ENCODE results near the gene RAB44. TPM values are rescaled to one million over a fixed set of nuclear protein-coding genes. Genes with fewer than 3 reads are reported as not detected.

RAB44 gene
- total and polyA plus RNA-seq, 8 donors = 0.15 to 2.5 (median 0.23) TPM; not detected in 3

DNA sequence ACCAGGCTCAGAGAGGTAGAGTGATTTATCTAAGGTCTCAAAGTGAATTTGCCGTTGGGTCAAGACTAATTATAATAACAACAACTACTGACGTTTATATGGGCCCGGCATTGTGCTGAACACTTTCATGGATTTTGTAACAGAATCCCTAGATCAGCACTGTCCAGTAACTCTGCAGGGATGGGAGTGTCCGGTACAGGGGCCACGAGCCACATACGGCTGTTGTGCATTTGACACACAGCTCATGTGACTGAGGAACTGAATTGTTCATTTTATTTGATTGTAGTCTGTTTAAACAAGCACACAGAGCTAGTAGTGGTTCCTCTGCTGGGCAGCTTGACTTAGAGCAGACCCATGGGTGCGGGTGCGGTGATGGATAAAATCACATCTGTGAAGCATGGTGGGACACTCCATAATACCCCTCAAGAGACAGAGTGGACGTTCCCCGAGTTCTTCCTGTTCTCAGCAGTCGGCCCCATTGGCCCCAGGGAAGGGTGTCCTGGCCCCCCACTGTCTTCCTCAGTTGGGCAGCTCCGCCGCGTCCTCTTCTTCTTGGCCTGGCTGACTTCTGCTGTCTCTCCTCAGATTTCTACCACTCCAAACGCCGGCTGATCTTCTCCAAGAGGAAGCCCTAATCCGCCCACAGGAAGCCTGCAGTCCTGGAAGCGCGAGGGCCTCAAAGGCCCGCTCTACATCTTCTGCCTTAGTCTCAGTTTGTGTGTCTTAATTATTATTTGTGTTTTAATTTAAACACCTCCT lies 12.3 kb upstream of the RAB44 start:
- H3K27ac ChIP-seq = peak overlapping the region in 1 of 5 donors; percentile 0
- intact Hi-C loops (cut with DNase I; ENCODE audit: low total_unique reads) = loop anchor here (5.0 kb wide), 1 partner anchor 63 kb away; no protein-coding TSS in a partner anchor
- H3K9me3 ChIP-seq = no peaks in the 10 kb centered on the region
- WGBS, 5 donors = 80 to 84% (median 84%) methylated on average over 20 of the region's 20 CpGs
- peak overlapping the region in 1 of 4 donors; percentile 6 for H3K4me3 ChIP-seq
- TF ChIP-seq EP300 (IDR thresholded peaks at IDR 0.05) (no peak), POLR2A (IDR thresholded peaks at IDR 0.05) (no peak), POLR2AphosphoS5 (IDR thresholded peaks at IDR 0.05) (no peak)
- TF ChIP-seq, protein P1, sequence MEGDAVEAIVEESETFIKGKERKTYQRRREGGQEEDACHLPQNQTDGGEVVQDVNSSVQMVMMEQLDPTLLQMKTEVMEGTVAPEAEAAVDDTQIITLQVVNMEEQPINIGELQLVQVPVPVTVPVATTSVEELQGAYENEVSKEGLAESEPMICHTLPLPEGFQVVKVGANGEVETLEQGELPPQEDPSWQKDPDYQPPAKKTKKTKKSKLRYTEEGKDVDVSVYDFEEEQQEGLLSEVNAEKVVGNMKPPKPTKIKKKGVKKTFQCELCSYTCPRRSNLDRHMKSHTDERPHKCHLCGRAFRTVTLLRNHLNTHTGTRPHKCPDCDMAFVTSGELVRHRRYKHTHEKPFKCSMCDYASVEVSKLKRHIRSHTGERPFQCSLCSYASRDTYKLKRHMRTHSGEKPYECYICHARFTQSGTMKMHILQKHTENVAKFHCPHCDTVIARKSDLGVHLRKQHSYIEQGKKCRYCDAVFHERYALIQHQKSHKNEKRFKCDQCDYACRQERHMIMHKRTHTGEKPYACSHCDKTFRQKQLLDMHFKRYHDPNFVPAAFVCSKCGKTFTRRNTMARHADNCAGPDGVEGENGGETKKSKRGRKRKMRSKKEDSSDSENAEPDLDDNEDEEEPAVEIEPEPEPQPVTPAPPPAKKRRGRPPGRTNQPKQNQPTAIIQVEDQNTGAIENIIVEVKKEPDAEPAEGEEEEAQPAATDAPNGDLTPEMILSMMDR (IDR thresholded peaks at IDR 0.05) = no peak
- peaks cover 20 to 58% (median 39%) of the 10 kb centered on the region in 4 donors for H3K4me1 ChIP-seq
- no peaks in the 10 kb centered on the region for H3K27me3 ChIP-seq
- peaks cover 40 to 57% (median 50%) of the 10 kb centered on the region in 4 donors for H3K36me3 ChIP-seq
- no peak for DNase-seq

DNA sequence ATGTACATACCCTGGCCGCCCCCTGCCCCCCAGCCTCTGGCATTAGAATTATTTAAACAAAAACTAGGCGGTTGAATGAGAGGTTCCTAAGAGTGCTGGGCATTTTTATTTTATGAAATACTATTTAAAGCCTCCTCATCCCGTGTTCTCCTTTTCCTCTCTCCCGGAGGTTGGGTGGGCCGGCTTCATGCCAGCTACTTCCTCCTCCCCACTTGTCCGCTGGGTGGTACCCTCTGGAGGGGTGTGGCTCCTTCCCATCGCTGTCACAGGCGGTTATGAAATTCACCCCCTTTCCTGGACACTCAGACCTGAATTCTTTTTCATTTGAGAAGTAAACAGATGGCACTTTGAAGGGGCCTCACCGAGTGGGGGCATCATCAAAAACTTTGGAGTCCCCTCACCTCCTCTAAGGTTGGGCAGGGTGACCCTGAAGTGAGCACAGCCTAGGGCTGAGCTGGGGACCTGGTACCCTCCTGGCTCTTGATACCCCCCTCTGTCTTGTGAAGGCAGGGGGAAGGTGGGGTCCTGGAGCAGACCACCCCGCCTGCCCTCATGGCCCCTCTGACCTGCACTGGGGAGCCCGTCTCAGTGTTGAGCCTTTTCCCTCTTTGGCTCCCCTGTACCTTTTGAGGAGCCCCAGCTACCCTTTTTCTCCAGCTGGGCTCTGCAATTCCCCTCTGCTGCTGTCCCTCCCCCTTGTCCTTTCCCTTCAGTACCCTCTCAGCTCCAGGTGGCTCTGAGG lies 11.5 kb upstream of the RAB44 start:
- H3K27ac ChIP-seq = no peak overlapping the region
- H3K36me3 ChIP-seq = peaks cover 40 to 57% (median 50%) of the 10 kb centered on the region in 4 donors
- no peaks in the 10 kb centered on the region for H3K9me3 ChIP-seq
- WGBS, 5 donors = 65 to 83% (median 75%) methylated on average over 11 of the region's 11 CpGs
- peak in 1 of 2 donors; percentile 1 for DNase-seq
- TF ChIP-seq, protein P1 (IDR thresholded peaks at IDR 0.05) = no peak
- TF ChIP-seq POLR2AphosphoS5 (IDR thresholded peaks at IDR 0.05) = no peak
- no peak for TF ChIP-seq EP300 (IDR thresholded peaks at IDR 0.05)
- no peak for TF ChIP-seq POLR2A (IDR thresholded peaks at IDR 0.05)
- peaks cover 20 to 52% (median 33%) of the 10 kb centered on the region in 4 donors for H3K4me1 ChIP-seq
- intact Hi-C loops (cut with DNase I; ENCODE audit: low total_unique reads) = loop anchor here (5.0 kb wide), 1 partner anchor 64 kb away; no protein-coding TSS in a partner anchor
- H3K4me3 ChIP-seq = no peak overlapping the region
- H3K27me3 ChIP-seq = no peaks in the 10 kb centered on the region

DNA sequence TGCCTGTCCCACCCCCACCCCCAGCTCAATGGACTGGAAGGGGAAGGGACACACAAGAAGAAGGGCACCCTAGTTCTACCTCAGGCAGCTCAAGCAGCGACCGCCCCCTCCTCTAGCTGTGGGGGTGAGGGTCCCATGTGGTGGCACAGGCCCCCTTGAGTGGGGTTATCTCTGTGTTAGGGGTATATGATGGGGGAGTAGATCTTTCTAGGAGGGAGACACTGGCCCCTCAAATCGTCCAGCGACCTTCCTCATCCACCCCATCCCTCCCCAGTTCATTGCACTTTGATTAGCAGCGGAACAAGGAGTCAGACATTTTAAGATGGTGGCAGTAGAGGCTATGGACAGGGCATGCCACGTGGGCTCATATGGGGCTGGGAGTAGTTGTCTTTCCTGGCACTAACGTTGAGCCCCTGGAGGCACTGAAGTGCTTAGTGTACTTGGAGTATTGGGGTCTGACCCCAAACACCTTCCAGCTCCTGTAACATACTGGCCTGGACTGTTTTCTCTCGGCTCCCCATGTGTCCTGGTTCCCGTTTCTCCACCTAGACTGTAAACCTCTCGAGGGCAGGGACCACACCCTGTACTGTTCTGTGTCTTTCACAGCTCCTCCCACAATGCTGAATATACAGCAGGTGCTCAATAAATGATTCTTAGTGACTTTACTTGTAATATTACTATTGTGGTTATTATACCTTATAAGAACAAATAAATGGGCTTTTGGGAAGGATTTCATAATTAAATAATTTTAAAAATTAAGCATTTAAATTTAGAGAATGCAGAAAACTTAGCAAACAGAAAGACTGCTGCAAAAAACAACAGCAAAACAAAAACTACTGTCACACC lies 10.7 kb upstream of the RAB44 start:
- TF ChIP-seq POLR2A (IDR thresholded peaks at IDR 0.05) (no peak), POLR2AphosphoS5 (IDR thresholded peaks at IDR 0.05) (no peak), EP300 (IDR thresholded peaks at IDR 0.05) (no peak)
- TF ChIP-seq, protein P1 (IDR thresholded peaks at IDR 0.05) = no peak
- H3K9me3 ChIP-seq = no peaks in the 10 kb centered on the region
- no peak overlapping the region for H3K27ac ChIP-seq
- intact Hi-C loops (cut with DNase I; ENCODE audit: low total_unique reads) = loop anchor here (5.0 kb wide), 1 partner anchor 65 kb away; no protein-coding TSS in a partner anchor
- 91 to 95% (median 93%) methylated on average over 10 of the region's 10 CpGs for WGBS, 5 donors
- peaks cover 40 to 57% (median 50%) of the 10 kb centered on the region in 4 donors for H3K36me3 ChIP-seq
- H3K27me3 ChIP-seq = no peaks in the 10 kb centered on the region
- H3K4me3 ChIP-seq = no peak overlapping the region
- H3K4me1 ChIP-seq = peaks cover 18 to 47% (median 28%) of the 10 kb centered on the region in 4 donors
- no peak for DNase-seq

All from stomach (tissue), 9 donors.